ENCODE data around the gene MCM9.

Gene MCM9

GRCh38 chr6:118935331-118935668, 341 bp upstream of the MCM9 start:
- Histone ChIP-seq H3K4me1 (ENCODE audit: control insufficient read depth, insufficient read depth, low read length) (peaks cover 4% of the 10 kb centered on the region; the same call in 1 of the 2 replicates), H3K9me3 (ENCODE audit: control insufficient read depth, insufficient read depth, low read depth, low read length) (no peaks in the 10 kb centered on the region), H3K27ac (ENCODE audit: extremely low read depth, low read depth, low read length) (no peak overlapping the region), H3K36me3 (ENCODE audit: control insufficient read depth in 2 of 2, insufficient read depth in 1 of 2, low read length in 2 of 2) (peaks cover 3 to 28% of the 10 kb centered on the region in 2 experiments), H3K4me3 (ENCODE audit: low read depth, low read length) (peak overlapping the region; percentile 85)
- CTCF ChIA-PET = interaction anchor here (0.5 to 1.3 kb wide), 3 partner anchors 24 to 59 kb away, joined by 3 to 5 read pairs (median 5); no protein-coding TSS in a partner anchor
- POLR2A ChIA-PET = interaction anchor here (1.5 to 2.4 kb wide), 2 partner anchors 40 to 46 kb away, joined by 5 to 21 read pairs; partner anchors contain the start of gene ASF1A
- TF ChIP-seq ZNF335 (tag by site-specific recombination; conservative IDR thresholded peaks at IDR 0.05) (peak; percentile 81), INSM2 (tag by site-specific recombination; IDR thresholded peaks at IDR 0.05) (no peak), ZNF610 (tag by site-specific recombination; IDR thresholded peaks at IDR 0.05; ENCODE audit: borderline replicate concordance) (peak; percentile 56; the same call in 1 of the 2 replicates), ZNF169 (tag by site-specific recombination; IDR thresholded peaks at IDR 0.05) (no peak)
- TF ChIP-seq, protein P1, sequence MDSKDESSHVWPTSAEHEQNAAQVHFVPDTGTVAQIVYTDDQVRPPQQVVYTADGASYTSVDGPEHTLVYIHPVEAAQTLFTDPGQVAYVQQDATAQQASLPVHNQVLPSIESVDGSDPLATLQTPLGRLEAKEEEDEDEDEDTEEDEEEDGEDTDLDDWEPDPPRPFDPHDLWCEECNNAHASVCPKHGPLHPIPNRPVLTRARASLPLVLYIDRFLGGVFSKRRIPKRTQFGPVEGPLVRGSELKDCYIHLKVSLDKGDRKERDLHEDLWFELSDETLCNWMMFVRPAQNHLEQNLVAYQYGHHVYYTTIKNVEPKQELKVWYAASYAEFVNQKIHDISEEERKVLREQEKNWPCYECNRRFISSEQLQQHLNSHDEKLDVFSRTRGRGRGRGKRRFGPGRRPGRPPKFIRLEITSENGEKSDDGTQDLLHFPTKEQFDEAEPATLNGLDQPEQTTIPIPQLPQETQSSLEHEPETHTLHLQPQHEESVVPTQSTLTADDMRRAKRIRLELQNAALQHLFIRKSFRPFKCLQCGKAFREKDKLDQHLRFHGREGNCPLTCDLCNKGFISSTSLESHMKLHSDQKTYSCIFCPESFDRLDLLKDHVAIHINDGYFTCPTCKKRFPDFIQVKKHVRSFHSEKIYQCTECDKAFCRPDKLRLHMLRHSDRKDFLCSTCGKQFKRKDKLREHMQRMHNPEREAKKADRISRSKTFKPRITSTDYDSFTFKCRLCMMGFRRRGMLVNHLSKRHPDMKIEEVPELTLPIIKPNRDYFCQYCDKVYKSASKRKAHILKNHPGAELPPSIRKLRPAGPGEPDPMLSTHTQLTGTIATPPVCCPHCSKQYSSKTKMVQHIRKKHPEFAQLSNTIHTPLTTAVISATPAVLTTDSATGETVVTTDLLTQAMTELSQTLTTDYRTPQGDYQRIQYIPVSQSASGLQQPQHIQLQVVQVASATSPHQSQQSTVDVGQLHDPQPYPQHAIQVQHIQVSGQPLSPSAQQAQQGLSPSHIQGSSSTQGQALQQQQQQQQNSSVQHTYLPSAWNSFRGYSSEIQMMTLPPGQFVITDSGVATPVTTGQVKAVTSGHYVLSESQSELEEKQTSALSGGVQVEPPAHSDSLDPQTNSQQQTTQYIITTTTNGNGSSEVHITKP (tag by site-specific recombination; IDR thresholded peaks at IDR 0.05) = no peak

DNA sequence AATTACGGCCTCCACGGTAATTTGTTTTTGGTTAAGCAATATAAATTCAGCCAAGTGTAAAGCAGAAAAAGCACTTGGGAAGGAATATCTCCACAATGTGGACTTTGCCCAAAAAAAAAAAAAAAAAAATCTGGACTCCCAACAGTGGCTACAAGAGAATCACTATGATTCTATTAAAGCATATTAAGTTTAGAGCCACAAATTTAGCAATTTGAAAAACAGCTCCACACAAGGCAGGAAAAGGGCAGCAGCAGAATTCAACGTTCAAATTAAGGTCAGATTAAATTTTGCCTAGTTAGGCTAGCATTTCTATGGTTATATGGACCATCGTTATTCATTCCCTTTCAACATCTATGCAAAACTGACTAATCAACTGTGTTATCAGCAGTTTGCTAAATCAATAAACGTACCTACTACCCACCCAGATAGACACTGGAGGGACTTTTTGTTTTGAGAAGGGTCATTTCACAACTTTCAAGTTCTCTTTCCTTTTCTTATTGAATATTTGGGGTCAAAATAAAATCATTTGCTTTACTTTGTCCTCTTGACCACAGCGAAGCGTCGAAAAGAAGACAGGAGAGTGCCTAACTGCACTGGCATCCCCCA, 1.0 kb downstream of the MCM9 start:
- ChIA-PET POLR2A (interaction anchor here (1.0 to 2.4 kb wide), 3 partner anchors 11 to 45 kb away, joined by 3 to 21 read pairs (median 5); partner anchors contain the start of gene ASF1A), CTCF (interaction anchor here (0.6 to 0.7 kb wide), 2 partner anchors 15 to 176 kb away, joined by 3 read pairs; no protein-coding TSS in a partner anchor)
- peak overlapping the region; percentile 85 for H3K4me3 ChIP-seq (ENCODE audit: low read depth, low read length)
- H3K9me3 ChIP-seq (ENCODE audit: control insufficient read depth, insufficient read depth, low read depth, low read length) = no peaks in the 10 kb centered on the region
- peaks cover 4% of the 10 kb centered on the region; the same call in 1 of the 2 replicates for H3K4me1 ChIP-seq (ENCODE audit: control insufficient read depth, insufficient read depth, low read length)
- TF ChIP-seq, protein P2, sequence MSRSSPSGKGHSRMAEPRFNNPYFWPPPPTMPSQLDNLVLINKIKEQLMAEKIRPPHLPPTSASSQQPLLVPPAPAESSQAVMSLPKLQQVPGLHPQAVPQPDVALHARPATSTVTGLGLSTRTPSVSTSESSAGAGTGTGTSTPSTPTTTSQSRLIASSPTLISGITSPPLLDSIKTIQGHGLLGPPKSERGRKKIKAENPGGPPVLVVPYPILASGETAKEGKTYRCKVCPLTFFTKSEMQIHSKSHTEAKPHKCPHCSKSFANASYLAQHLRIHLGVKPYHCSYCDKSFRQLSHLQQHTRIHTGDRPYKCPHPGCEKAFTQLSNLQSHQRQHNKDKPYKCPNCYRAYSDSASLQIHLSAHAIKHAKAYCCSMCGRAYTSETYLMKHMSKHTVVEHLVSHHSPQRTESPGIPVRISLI (tag by site-specific recombination; IDR thresholded peaks at IDR 0.05) = peak; percentile 83
- TF ChIP-seq, protein P1 (tag by site-specific recombination; IDR thresholded peaks at IDR 0.05) = peak; percentile 39; the same call in 1 of the 2 replicates
- TF ChIP-seq SP2 (tag by site-specific recombination; IDR thresholded peaks at IDR 0.05) = peak; percentile 16; the same call in 1 of the 2 replicates
- no peak for TF ChIP-seq ZNF148 (tag by site-specific recombination; IDR thresholded peaks at IDR 0.05; ENCODE audit: borderline replicate concordance)
- no peak for TF ChIP-seq ZNF654 (tag by site-specific recombination; IDR thresholded peaks at IDR 0.05; ENCODE audit: low read depth)
- H3K27ac ChIP-seq (ENCODE audit: extremely low read depth, low read depth, low read length) = no peak overlapping the region
- H3K36me3 ChIP-seq (ENCODE audit: control insufficient read depth in 2 of 2, insufficient read depth in 1 of 2, low read length in 2 of 2) = peaks cover 5 to 31% of the 10 kb centered on the region in 2 experiments
